GM03348 (cell line): Measurements from ENCODE around the gene MAT1A.
"Not testable (repeated sequence)": the region's sequence is repeated elsewhere in the genome, so short reads cannot be mapped to it uniquely, and the experiment has no call there.

Experiments
- DNase-seq: peaks from one replicate; pipeline ENCODE4 v3.0.0; 2012; ENCODE audit warnings: low spot score

MAT1A gene

GRCh38 chr10:80223031-80223419 is 66.4 kb downstream of the MAT1A start:
- DNase-seq = not testable (repeated sequence)
